ENCODE measurements around the gene CXCL8.

- TF ChIP-seq CTCF (IDR thresholded peaks at IDR 0.05) (no peak), POLR2A (IDR thresholded peaks at IDR 0.05) (no peak), POLR2AphosphoS5 (IDR thresholded peaks at IDR 0.05) (no peak)
Observed at GRCh38 chr4:73714647-73715046, 25.7 kb upstream of the CXCL8 start.

Measured in transverse colon (tissue), 4 donors.